ENCODE data around the gene MVB12A. TPM values are rescaled to one million over a fixed set of nuclear protein-coding genes. Genes with fewer than 3 reads are reported as not detected.
A peak's percentile ranks its signal among the peaks of the same experiment; 100 is the strongest.

The MVB12A gene
- total RNA-seq, 1 donor from 2014 or later = 45.3 TPM

- Histone ChIP-seq H3K9me3 (no peaks in the 10 kb centered on the region), H3K4me1 (peaks cover 31% of the 10 kb centered on the region), H3K4me3 (no peak overlapping the region), H3K27me3 (ENCODE audit: low read depth) (peaks cover 4% of the 10 kb centered on the region), H3K36me3 (peaks cover 6% of the 10 kb centered on the region), H3K27ac (no peak overlapping the region)
- ATAC-seq = no peak
- DNase-seq = no peak
- no peak for TF ChIP-seq CTCF (IDR thresholded peaks at IDR 0.05)
- intact Hi-C loops (cut with DNase I) = no loop called here
Measured at GRCh38 chr19:17393002-17393401, 26.8 kb upstream of the MVB12A start.

- H3K27ac ChIP-seq = no peak within 1 kb of the TSS
- TF ChIP-seq CTCF (IDR thresholded peaks at IDR 0.05) = no peak
- intact Hi-C loops (cut with DNase I) = no loop called here
- H3K9me3 ChIP-seq = no peaks in the 10 kb centered on the region
- H3K36me3 ChIP-seq = peaks cover 6% of the 10 kb centered on the region
- DNase-seq (no peak), ATAC-seq (no peak)
- H3K4me1 ChIP-seq = peaks cover 31% of the 10 kb centered on the region
- H3K4me3 ChIP-seq = no peak within 1 kb of the TSS
- peaks cover 4% of the 10 kb centered on the region for H3K27me3 ChIP-seq (ENCODE audit: low read depth)
Measured at GRCh38 chr19:17393914-17394313, 25.9 kb upstream of the MVB12A start, which contains the start of gene CCDC194. TSS of gene CCDC194 (minus strand) at chr19:17394196. CDS start at chr19:17394158, 38 bp downstream.

- TF ChIP-seq CTCF (IDR thresholded peaks at IDR 0.05) = peak; percentile 78
- H3K27ac ChIP-seq = no peak overlapping the region
- ATAC-seq (peak; percentile 17 to 54), DNase-seq (peak; percentile 80)
- peaks cover 31% of the 10 kb centered on the region for H3K4me1 ChIP-seq
- peaks cover 4% of the 10 kb centered on the region for H3K27me3 ChIP-seq (ENCODE audit: low read depth)
- no peaks in the 10 kb centered on the region for H3K9me3 ChIP-seq
- intact Hi-C loops (cut with DNase I) = no loop called here
- no peak overlapping the region for H3K4me3 ChIP-seq
- peaks cover 10% of the 10 kb centered on the region for H3K36me3 ChIP-seq
Measured at GRCh38 chr19:17394891-17395415, 24.9 kb upstream of the MVB12A start.

GRCh38 chr19:17398902-17399527 lies 20.8 kb upstream of the MVB12A start:
- H3K27me3 ChIP-seq (ENCODE audit: low read depth) = peaks cover 2% of the 10 kb centered on the region
- no peak overlapping the region for H3K27ac ChIP-seq
- H3K4me3 ChIP-seq = no peak overlapping the region
- intact Hi-C loops (cut with DNase I) = no loop called here
- H3K4me1 ChIP-seq = peaks cover 9% of the 10 kb centered on the region
- ATAC-seq = no peak
- no peak for TF ChIP-seq CTCF (IDR thresholded peaks at IDR 0.05)
- no peak for DNase-seq
- no peaks in the 10 kb centered on the region for H3K9me3 ChIP-seq
- H3K36me3 ChIP-seq = peaks cover 22% of the 10 kb centered on the region

GRCh38 chr19:17401628-17402027 lies 18.2 kb upstream of the MVB12A start:
- H3K27me3 ChIP-seq (ENCODE audit: low read depth) = no peaks in the 10 kb centered on the region
- peaks cover 10% of the 10 kb centered on the region for H3K4me1 ChIP-seq
- no peak for TF ChIP-seq CTCF (IDR thresholded peaks at IDR 0.05)
- intact Hi-C loops (cut with DNase I) = no loop called here
- H3K27ac ChIP-seq = no peak overlapping the region
- no peaks in the 10 kb centered on the region for H3K9me3 ChIP-seq
- H3K4me3 ChIP-seq = no peak overlapping the region
- no peak for DNase-seq
- no peak for ATAC-seq
- peaks cover 22% of the 10 kb centered on the region for H3K36me3 ChIP-seq
